ENCODE results near the gene UNC13C.

UNC13C gene

DNA sequence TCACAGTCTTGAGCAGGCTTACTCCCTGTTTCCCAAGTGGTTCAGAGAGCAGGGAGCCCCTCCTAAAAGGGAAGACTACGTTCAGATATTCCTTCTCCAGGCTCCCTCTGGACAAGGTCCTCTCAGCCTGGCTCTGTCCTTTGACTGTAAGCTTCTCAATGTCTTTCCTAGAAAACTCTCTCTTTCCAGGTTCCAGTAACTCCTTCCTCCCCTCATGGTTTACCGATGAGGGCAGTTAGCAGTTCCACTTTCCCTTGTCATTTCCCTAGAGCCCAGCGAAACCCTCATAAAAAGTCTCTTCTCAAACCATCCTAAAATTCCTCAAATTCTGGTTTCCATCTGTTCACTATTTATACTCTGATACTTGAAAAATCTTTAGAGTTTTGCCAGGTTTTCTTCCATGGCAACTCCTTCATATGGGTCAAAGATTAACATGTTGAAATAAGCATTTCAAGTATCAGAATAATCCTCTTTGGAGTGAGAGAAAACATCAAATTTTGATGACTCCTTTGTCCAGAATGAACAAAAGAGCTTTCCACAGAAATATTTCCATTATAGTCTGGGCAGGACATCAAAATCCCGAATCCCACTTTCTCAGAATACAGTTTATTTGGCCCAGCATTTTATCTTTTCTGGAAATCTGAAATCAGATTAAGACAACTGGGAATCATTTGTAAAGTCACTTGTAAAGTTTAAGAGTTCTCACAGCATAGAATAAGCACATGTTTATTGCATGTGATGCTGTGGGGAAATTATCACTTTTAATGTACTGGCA, 599.4 kb downstream of the UNC13C start:
- no peak for DNase-seq

DNA sequence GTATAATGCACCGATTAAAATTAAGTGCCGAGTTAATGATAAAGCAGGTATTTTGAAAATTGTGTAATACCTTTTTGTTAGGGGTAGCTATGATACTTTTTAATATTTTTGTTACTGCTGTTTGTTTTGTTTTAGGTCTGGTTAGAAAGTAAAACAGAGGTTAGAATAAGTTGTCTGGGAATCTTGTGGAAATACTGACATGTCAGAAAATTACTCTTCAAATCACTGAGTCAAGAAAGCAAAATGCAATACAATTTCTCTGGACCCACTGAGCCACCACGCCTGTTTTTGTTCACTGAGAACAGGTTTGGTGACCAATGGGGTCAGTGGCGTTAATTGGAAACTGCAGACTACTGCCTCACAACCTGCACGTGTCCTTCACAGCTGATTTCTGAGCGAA, 601.6 kb downstream of the UNC13C start:
- DNase-seq, result no peak

DNA sequence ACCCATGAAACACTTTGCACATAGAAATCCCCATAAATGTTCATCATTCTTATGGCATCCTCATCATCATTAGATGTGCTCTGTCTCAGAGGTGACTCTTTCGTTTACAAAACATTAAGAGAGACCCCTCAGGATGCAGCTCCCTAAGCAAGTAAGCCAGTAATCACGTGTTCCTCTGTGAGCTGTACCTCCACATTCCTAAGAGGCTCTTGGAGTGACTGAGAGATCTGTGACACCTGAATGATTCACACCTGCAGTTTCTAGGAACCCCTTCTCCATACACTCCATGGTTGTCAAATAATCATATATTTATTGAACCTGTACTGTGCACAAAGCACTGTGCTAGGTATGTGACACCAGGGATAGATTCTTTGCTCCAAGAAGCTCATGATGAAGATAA, 602.4 kb downstream of the UNC13C start:
- no peak for DNase-seq

DNA sequence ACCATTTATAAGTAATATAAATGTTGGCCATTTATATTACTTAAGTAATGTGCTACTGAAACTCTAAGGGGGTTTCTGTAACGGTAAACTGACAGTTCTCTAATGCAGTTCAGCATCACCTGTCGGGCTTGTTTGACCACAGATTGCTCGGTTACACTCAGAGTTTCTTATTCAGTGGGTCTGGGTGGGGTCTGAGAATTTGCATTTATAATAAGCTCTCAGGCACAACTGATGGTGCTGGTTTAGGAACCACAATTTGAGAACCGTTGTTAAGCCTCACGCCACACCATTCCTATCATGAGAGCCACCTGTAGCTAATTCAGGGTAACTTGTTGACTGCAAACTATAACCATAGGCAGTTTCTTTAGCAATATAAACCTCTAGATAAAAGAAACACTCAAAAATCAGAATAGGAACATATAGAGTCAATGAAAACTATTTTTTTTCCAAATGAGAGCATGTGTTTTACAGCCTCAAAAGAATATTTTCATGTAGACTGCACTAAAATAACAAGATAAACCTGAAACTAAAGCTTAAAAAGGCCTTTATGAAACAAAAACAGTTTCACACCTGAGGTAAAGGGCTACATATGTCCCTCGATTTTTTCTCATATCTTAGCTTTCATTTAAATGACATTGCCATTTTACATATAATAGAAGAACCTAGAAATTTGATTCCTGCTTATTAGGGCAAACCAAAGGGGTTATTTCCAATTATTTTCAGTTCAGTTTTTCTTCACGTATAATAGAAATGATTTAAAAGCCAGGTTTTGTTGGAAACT, 604.8 kb downstream of the UNC13C start:
- no peak for DNase-seq

DNA sequence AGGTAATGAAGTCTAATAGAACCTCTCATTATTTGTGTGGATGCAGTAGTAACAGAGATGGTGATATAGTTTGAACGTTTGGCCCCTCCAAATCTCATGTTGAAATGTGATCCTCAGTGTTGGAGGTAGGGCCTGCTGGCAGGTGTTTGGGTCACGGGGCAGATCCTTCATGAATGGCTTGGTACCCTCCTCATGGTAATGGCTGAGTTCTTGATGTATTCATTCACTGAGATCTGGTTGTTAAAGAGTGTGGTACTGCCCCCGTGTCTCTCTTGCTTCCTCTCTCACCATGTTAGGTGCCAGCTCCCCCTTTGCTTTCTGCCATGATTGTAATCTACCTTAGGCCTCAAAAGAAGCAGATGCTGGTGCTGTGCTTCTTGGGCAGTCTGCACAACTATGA, 606.8 kb downstream of the UNC13C start:
- DNase-seq, result no peak

DNA sequence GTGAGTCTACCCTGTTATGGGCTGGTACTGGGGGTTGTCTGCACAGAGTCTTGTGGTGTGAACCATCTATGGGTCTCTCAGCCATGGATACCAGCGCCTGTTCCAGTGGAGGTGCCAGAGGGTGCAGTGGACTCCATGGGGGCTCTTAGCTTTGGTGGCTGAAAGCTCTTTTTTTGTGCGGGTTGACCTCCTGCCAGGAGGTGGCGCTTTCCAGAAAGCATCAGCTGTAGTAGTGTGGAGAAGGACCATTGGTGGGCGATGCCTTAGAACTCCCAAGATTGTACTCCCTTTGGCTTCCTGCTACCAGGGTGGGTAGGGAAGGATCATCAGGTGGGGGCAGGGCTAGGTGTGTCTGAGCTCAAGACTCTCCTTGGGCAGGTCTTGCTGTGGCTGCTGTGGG, 615.9 kb downstream of the UNC13C start:
- DNase-seq, result no peak

DNA sequence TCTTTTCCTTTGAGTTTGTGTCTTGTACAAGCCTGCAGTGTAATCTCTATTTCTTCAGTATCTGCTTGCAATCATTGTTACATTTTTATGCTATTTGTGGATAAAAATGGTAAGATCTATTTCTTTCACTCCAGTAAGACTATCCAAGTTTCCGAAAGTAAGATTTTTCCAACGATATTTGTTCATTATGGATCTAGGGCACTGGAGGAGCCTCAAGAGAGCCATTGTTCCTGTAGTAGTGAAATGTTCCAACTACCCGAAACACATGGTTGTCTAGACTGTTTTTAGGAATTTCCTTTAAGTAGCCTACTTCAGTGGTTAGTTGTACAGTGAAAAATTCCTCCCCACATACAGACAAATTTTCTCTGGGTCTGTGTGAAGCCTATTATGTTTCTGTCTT, 621.1 kb downstream of the UNC13C start:
- DNase-seq, result no peak

DNA sequence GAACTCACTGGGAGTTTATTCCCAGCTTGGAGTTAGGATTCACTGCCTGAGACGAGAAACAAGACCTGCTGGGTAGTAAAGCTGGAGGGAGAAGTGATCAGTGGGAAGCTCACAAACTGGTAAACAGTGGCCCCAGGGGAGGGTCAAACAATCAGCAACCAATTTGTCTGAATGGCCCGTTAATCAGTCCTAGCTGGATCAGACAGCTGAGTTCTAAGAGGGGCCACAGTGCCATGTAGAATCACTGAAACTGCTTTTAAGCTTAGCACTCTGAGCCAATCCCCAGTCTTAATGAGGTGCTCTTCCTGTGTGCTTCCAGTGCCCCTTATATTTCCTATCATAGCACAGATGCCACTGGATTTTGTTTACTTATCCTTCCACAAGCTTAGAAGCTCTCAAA, 626.8 kb downstream of the UNC13C start:
- DNase-seq, result no peak

DNA sequence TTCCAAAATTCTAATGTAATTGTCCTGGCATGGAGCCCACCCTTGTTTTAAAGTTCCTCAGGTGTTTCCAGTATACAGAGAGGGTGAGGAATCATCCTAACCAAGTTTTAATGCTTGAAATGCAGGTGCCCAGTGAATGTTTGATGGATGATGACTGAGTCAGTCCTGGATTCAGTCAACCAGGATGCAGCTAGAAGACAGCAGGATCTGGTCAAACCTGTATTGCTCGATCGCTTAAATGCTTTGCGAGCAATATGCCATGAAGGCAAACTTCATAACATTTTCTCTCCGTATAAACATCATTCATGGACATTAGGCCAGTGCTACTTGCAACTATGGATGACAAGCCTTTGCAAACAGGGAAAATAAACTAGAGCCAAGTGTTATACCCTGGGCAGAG, 627.3 kb downstream of the UNC13C start:
- DNase-seq, result no peak

DNA sequence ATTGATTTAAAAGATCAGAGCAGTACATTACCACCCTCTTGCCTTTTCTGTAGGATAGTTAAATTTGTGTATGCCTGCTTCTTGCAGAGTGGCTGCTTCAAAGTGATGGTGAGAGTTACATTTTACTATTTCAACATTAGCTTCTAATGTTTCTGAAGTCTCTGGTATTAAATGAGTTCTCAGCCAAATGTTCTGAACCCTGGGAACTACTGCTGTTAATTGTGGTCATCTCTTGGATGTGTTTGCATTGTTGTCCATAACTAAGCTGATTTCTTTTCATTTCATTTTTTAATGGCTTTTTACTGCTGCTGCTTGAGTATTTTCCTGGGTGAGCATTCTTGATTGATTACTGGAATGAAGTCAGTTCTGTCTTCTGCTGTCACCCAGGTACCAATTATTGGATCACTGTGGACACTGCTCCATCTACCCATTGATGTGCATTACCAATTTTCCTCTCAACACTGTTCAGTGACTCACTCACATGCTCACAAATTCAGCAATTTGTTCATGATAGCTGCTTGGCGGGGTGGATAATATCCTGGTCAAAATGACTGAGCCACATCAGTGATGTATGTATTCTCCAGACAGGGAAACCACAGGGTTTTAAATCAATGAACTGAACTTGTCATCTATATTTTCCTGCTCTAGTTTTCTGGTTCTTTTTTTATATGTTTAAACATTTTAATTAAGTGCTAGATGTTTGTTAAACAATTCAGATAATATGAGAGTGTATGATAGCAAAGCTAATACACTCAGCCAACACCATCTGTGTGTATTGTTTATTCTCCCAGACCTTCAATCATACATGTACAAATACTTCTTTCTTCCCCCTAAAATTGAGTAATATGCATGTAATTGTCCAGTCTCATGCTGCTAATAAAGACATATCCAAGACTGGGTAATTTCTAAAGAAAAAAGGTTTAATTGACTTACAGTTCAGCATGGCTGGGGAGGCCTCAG, 630.9 kb downstream of the UNC13C start:
- DNase-seq, result no peak

DNA sequence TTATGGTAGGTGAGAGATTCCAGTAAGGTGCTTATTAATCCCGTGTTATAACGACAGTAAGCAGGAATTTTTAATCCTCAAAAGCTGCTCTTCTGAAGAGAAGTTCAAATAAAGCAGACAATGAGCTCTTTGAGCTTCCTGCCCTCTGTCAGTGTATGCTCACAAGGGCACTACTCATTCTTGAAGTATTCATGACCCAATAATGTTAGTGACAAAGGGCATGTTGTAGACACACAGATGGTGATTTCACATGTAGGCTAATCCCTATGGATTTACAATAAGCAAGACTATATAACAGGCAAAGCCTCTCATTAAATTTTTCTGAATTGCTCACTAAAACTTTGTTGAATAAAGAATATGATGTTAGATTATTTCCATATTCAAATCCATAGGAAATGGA, 639.9 kb downstream of the UNC13C start:
- DNase-seq, result no peak

DNA sequence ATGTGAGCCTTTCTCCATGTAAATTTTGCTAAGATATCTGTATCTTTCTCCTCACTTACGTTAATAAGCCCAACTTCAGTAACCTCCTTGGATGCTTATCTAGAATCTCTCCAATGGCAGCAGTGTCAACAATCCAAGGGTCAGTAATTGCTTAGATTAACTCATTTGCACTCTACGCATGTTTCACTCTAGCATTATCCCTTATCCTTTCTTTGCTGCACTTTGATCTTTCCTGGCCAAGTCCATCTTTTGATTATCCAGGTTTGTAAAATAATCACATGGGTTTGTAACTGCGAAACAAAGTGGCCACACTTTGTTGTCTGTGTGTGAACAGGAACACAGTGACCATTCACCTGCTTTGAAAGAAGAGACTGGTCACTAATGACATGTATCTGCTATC, 640.9 kb downstream of the UNC13C start:
- DNase-seq, result no peak

DNA sequence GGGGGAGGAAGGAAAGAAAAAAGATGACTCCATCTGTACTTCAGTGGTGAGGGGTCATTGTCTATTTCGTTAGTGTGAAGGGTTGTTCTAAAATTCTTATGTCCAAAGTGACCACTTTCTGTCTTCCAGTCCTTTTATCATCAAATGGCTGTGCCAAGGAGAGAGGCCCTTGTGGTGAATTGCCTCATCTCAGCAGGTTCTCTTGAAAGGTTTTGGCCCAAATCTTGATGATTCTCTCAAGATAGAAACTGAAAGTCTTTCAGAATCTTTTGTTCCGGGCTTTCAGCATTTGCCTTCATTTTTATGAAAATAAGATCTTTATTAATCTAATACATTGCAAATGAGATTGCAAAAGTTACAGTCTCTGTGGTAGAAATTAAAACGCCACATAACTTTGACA, 642.7 kb downstream of the UNC13C start:
- no peak for DNase-seq

DNA sequence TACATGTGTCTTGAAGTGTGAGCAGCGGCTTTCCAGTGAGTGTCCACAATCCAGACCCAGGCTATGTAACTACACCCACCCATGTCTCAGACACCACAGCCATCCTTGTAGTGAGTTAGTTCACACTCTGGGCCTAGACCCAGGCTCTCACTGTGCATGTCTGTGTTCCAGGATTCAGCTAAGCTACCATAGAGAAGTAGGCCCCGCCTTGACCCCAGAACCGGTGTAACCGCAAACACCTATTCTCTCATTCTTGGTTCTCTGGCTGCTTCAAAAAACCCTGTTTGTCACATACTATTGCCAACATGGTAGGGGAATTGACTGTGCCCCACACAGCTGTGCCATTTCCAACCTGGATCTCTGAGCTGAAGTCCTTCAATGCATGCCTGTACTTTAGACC, 657.9 kb downstream of the UNC13C start:
- DNase-seq, result no peak

DNA sequence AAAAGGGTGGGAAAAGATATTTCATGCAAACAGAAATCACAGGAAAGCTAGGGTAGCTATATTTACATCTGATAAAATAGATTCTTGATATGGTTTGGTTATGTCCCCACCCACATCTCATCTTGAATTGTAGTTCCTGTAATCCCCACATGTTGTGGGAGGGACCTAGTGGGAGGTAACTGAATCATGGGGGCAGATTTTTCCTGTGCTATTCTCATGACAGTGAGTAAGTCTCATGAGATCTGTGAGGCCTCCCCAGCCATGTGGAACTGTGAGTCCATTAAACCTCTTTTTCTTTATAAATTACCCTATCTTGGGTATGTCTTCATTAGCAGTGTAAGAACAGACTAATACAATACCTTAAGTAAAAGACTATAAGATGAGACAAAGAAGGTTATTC, 660.4 kb downstream of the UNC13C start:
- DNase-seq, result no peak

DNA sequence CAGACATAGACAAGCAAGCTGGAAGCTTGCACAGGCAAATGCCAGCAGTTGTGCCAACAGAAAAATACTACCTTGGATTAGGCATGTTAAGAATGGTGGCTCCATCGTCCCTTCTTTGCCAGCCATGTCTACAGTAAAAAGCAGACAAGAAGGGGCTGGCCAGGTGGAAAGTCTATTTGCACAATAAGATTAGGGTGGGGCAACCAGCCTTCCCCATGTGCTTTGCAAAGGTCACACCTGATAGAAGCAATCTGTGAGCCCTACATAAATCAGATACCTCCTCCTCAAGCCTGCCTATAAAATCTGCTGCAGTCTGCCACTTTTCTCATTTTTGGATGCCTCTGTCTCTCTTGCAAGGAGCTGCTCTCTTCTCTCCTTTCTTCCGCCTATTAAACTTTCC, 662.6 kb downstream of the UNC13C start:
- no peak for DNase-seq

DNA sequence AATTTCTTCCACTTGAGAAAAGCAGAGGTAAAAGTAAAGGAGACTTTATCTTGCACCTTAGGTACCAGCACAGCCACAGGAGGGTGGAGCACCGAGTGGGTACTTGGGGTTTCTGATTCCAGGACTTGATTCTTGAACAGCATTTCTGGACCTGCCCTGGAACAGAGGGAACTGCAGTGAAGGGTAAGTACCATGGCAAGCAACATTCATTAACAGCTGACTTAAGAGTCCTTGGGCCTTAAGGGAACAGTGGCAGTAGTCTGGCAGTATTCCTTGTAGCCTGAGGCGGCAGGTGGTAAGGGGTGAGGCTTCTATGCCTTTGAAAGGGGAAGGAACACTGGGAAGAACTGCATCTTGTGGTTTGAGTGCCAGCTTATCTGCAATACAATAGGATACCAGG, 666.6 kb downstream of the UNC13C start:
- no peak for DNase-seq

DNA sequence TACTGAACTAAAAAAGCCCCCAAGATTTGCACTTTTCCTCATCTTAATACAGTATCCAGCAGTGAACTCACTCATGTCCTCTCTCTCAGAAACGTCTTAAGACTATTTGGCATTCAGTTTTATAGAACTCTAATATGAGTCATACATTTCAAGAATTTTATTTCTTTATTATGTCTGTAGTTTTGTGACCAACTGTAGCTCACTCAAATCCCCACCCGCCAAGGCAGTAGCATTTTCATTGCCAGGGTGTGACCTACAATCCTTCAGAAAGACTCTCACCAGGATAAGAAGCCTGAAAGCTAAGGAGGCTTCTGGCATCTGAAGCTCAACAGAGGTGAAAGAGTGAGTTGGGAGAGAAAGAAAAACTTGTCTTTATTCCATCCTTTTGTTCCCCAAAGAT, 681.4 kb downstream of the UNC13C start:
- DNase-seq, result no peak

DNA sequence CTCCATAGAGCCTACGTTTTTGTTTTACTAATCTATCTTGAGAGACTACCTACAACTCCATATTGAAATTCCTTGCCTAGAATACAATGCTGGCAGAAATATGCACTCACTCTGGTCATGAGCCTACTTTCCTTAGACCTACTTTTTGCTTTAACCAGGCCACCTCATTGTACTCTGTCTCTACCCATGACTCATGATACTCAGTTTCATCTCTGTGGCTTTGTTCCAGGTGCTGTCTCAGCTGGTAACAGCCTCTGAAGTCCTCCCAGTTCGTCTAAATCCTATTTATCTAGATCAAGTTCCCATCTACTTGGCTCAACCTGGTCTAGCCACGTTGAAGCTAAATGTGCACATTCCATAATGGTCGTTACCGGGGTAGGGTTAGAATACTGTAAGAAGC, 682.1 kb downstream of the UNC13C start:
- no peak for DNase-seq

DNA sequence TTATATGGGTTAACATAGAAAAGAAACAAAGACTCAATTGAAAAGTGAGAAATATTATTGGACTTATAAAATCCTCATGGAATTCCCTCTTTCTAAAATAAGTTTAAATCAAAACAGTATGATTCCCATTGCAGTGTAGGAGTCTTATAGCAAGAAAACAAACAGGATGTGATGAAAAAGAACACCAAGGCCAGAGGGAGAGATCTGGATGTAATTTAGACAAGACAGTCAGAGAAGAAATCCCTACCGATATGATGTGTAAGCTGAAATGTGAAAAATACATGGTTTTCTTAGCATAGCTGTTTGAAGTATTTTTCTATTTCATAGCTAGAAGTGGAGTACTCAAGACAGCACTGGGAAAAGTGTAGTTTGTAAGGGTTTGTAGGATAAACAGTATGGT, 697.0 kb downstream of the UNC13C start:
- no peak for DNase-seq

DNA sequence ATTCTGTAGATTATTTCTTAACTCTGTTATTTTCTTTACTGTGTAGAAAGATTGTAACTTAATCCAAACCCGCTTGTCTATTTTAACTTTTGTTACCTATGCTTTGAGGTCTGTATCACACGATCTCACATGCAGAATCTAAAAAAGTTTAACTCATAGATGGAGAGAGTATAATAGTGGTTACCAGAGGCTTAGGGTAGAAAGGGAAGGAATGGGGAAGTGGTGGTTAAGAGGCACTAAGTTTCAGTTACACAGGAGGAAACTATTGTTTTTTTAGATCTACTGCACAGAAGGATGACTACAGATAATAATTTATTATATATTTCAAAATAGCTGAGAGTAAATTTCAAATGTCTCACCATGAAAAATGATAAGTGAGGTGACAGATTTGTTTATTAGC, 703.3 kb downstream of the UNC13C start:
- no peak for DNase-seq
